ENCODE measurements around the gene CERT1.

CERT1 gene

GRCh38 chr5:75364571-75365280 lies 146.7 kb downstream of the CERT1 start:
- Histone ChIP-seq H3K27ac (ENCODE audit: insufficient read depth, low read length, poor library complexity, severe bottlenecking) (no peak overlapping the region), H3K27me3 (replicated peaks; ENCODE audit: control insufficient read depth, insufficient read depth, low read length, poor library complexity, severe bottlenecking) (no peaks in the 10 kb centered on the region), H3K4me1 (ENCODE audit: control insufficient read depth, insufficient read depth, low read length, poor library complexity, severe bottlenecking) (no peaks in the 10 kb centered on the region), H3K4me3 (ENCODE audit: insufficient read depth, low read depth, low read length, poor library complexity, severe bottlenecking) (no peak overlapping the region), H3K9me3 (ENCODE audit: control insufficient read depth, low read length) (no peaks in the 10 kb centered on the region), H3K36me3 (ENCODE audit: control insufficient read depth, insufficient read depth, low read length) (peaks cover 18% of the 10 kb centered on the region)
- no peak for DNase-seq

- Histone ChIP-seq H3K27ac (ENCODE audit: insufficient read depth, low read length, poor library complexity, severe bottlenecking) (no peak overlapping the region), H3K27me3 (replicated peaks; ENCODE audit: control insufficient read depth, insufficient read depth, low read length, poor library complexity, severe bottlenecking) (no peaks in the 10 kb centered on the region), H3K4me3 (ENCODE audit: insufficient read depth, low read depth, low read length, poor library complexity, severe bottlenecking) (no peak overlapping the region), H3K4me1 (ENCODE audit: control insufficient read depth, insufficient read depth, low read length, poor library complexity, severe bottlenecking) (no peaks in the 10 kb centered on the region), H3K36me3 (ENCODE audit: control insufficient read depth, insufficient read depth, low read length) (peaks cover 26% of the 10 kb centered on the region), H3K9me3 (ENCODE audit: control insufficient read depth, low read length) (no peaks in the 10 kb centered on the region)
- no peak for DNase-seq
Measured at GRCh38 chr5:75363726-75364495, 147.5 kb downstream of the CERT1 start.

- no peaks in the 10 kb centered on the region for H3K27me3 ChIP-seq (replicated peaks; ENCODE audit: control insufficient read depth, insufficient read depth, low read length, poor library complexity, severe bottlenecking)
- H3K9me3 ChIP-seq (ENCODE audit: control insufficient read depth, low read length), result no peaks in the 10 kb centered on the region
- H3K4me1 ChIP-seq (ENCODE audit: control insufficient read depth, insufficient read depth, low read length, poor library complexity, severe bottlenecking), result no peaks in the 10 kb centered on the region
- peaks cover 31% of the 10 kb centered on the region for H3K36me3 ChIP-seq (ENCODE audit: control insufficient read depth, insufficient read depth, low read length)
- DNase-seq, result no peak
- H3K4me3 ChIP-seq (ENCODE audit: insufficient read depth, low read depth, low read length, poor library complexity, severe bottlenecking), result no peak overlapping the region
- no peak overlapping the region for H3K27ac ChIP-seq (ENCODE audit: insufficient read depth, low read length, poor library complexity, severe bottlenecking)
Measured at GRCh38 chr5:75363111-75363510, 148.3 kb downstream of the CERT1 start.

GRCh38 chr5:75362474-75362975 lies 148.9 kb downstream of the CERT1 start:
- no peaks in the 10 kb centered on the region for H3K27me3 ChIP-seq (replicated peaks; ENCODE audit: control insufficient read depth, insufficient read depth, low read length, poor library complexity, severe bottlenecking)
- H3K4me3 ChIP-seq (ENCODE audit: insufficient read depth, low read depth, low read length, poor library complexity, severe bottlenecking), result no peak overlapping the region
- H3K9me3 ChIP-seq (ENCODE audit: control insufficient read depth, low read length), result no peaks in the 10 kb centered on the region
- no peak for DNase-seq
- no peak overlapping the region for H3K27ac ChIP-seq (ENCODE audit: insufficient read depth, low read length, poor library complexity, severe bottlenecking)
- peaks cover 35% of the 10 kb centered on the region for H3K36me3 ChIP-seq (ENCODE audit: control insufficient read depth, insufficient read depth, low read length)
- no peaks in the 10 kb centered on the region for H3K4me1 ChIP-seq (ENCODE audit: control insufficient read depth, insufficient read depth, low read length, poor library complexity, severe bottlenecking)

DNA sequence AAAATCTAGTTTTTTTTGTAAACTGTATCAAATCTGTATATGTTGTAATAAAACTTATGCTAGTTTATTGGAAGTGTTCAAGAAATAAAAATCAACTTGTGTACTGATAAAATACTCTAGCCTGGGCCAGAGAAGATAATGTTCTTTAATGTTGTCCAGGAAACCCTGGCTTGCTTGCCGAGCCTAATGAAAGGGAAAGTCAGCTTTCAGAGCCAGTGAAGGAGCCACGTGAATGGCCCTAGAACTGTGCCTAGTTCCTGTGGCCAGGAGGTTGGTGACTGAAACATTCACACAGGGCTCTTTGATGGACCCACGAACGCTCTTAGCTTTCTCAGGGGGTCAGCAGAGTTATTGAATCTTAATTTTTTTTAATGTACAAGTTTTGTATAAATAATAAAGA lies 150.1 kb downstream of the CERT1 start:
- Histone ChIP-seq H3K27me3 (replicated peaks; ENCODE audit: control insufficient read depth, insufficient read depth, low read length, poor library complexity, severe bottlenecking) (no peaks in the 10 kb centered on the region), H3K36me3 (ENCODE audit: control insufficient read depth, insufficient read depth, low read length) (peaks cover 47% of the 10 kb centered on the region), H3K9me3 (ENCODE audit: control insufficient read depth, low read length) (no peaks in the 10 kb centered on the region), H3K27ac (ENCODE audit: insufficient read depth, low read length, poor library complexity, severe bottlenecking) (no peak overlapping the region), H3K4me1 (ENCODE audit: control insufficient read depth, insufficient read depth, low read length, poor library complexity, severe bottlenecking) (no peaks in the 10 kb centered on the region), H3K4me3 (ENCODE audit: insufficient read depth, low read depth, low read length, poor library complexity, severe bottlenecking) (no peak overlapping the region)
- DNase-seq, result no peak

- Histone ChIP-seq H3K4me1 (ENCODE audit: control insufficient read depth, insufficient read depth, low read length, poor library complexity, severe bottlenecking) (no peaks in the 10 kb centered on the region), H3K36me3 (ENCODE audit: control insufficient read depth, insufficient read depth, low read length) (peaks cover 62% of the 10 kb centered on the region), H3K9me3 (ENCODE audit: control insufficient read depth, low read length) (no peaks in the 10 kb centered on the region), H3K4me3 (ENCODE audit: insufficient read depth, low read depth, low read length, poor library complexity, severe bottlenecking) (no peak overlapping the region), H3K27ac (ENCODE audit: insufficient read depth, low read length, poor library complexity, severe bottlenecking) (no peak overlapping the region), H3K27me3 (replicated peaks; ENCODE audit: control insufficient read depth, insufficient read depth, low read length, poor library complexity, severe bottlenecking) (no peaks in the 10 kb centered on the region)
- DNase-seq, result no peak
Measured at GRCh38 chr5:75358117-75358516, 153.3 kb downstream of the CERT1 start.

DNA sequence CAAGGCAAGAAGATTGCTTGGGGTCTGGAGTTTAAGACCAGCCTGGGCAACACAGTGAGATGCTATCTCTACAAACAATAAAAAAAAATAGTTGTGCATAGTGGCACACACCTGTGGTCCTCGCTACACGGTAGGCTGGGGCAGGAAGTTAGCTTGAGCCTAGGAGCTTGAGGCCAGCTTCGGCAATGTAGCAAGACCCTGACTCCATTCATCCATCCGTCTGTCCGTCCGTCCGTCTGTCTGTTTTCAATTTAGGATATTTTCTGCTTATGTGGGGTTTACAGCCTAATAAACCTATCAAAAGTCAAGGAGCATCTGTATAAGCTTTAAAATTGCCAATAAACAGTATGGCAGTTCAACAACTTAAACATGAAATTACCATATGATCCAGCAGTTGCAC lies 154.7 kb downstream of the CERT1 start:
- Histone ChIP-seq H3K36me3 (ENCODE audit: control insufficient read depth, insufficient read depth, low read length) (peaks cover 68% of the 10 kb centered on the region), H3K27me3 (replicated peaks; ENCODE audit: control insufficient read depth, insufficient read depth, low read length, poor library complexity, severe bottlenecking) (no peaks in the 10 kb centered on the region), H3K9me3 (ENCODE audit: control insufficient read depth, low read length) (no peaks in the 10 kb centered on the region), H3K27ac (ENCODE audit: insufficient read depth, low read length, poor library complexity, severe bottlenecking) (no peak overlapping the region), H3K4me1 (ENCODE audit: control insufficient read depth, insufficient read depth, low read length, poor library complexity, severe bottlenecking) (no peaks in the 10 kb centered on the region), H3K4me3 (ENCODE audit: insufficient read depth, low read depth, low read length, poor library complexity, severe bottlenecking) (no peak overlapping the region)
- no peak for DNase-seq

DNA sequence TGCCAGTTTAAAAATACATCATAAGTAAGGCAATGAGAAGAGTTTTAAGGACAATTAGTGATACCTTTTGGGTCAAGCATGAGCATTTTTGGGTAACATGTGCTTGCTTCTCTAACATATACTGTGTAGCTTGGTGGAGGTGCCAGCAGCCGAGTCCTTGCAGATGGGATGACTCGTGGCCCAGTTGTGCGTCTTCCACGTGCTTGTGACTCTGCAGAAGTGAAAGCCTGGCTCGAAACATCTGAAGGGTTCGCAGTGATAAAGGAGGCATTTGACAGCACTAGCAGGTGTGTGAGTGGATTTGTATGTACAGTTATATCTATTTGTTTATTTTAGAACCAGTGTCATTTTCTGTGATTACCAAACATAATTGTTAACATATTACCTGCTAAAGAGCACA lies 156.2 kb downstream of the CERT1 start:
- no peaks in the 10 kb centered on the region for H3K4me1 ChIP-seq (ENCODE audit: control insufficient read depth, insufficient read depth, low read length, poor library complexity, severe bottlenecking)
- H3K27ac ChIP-seq (ENCODE audit: insufficient read depth, low read length, poor library complexity, severe bottlenecking), result no peak overlapping the region
- H3K4me3 ChIP-seq (ENCODE audit: insufficient read depth, low read depth, low read length, poor library complexity, severe bottlenecking), result no peak overlapping the region
- no peaks in the 10 kb centered on the region for H3K9me3 ChIP-seq (ENCODE audit: control insufficient read depth, low read length)
- H3K36me3 ChIP-seq (ENCODE audit: control insufficient read depth, insufficient read depth, low read length), result peaks cover 74% of the 10 kb centered on the region
- no peaks in the 10 kb centered on the region for H3K27me3 ChIP-seq (replicated peaks; ENCODE audit: control insufficient read depth, insufficient read depth, low read length, poor library complexity, severe bottlenecking)
- no peak for DNase-seq

- peaks cover 70% of the 10 kb centered on the region for H3K36me3 ChIP-seq (ENCODE audit: control insufficient read depth, insufficient read depth, low read length)
- H3K27me3 ChIP-seq (replicated peaks; ENCODE audit: control insufficient read depth, insufficient read depth, low read length, poor library complexity, severe bottlenecking), result no peaks in the 10 kb centered on the region
Measured at GRCh38 chr5:75351139-75351926, 160.1 kb downstream of the CERT1 start.

More at GRCh38 chr5:75351139-75351926, 160.1 kb downstream of the CERT1 start:
- Histone ChIP-seq H3K9me3 (ENCODE audit: control insufficient read depth, low read length) (no peaks in the 10 kb centered on the region), H3K4me3 (ENCODE audit: insufficient read depth, low read depth, low read length, poor library complexity, severe bottlenecking) (no peak overlapping the region), H3K27ac (ENCODE audit: insufficient read depth, low read length, poor library complexity, severe bottlenecking) (no peak overlapping the region), H3K4me1 (ENCODE audit: control insufficient read depth, insufficient read depth, low read length, poor library complexity, severe bottlenecking) (no peaks in the 10 kb centered on the region)
- DNase-seq, result no peak

Measured in effector memory CD4-positive, alpha-beta T cell (primary cell).